MM.1S (cell line): ENCODE results near the gene FAM234A.

Source experiments
- DNase-seq: peaks from one replicate; pipeline ENCODE4 v3.0.0-alpha.2; 2015
- H2AFZ ChIP-seq: fragments of 300-600 bp; sonication (generic); 2 replicates; pipeline ENCODE4 v1.6.0; 2016; ENCODE audit warnings: antibody characterized with exemption, low read length
- H3F3A ChIP-seq: fragments of 300-600 bp; sonication (generic); 2 replicates; pipeline ENCODE4 v1.6.1; 2016; ENCODE audit warnings: mild to moderate bottlenecking, antibody characterized with exemption, low read length, moderate library complexity, mixed read lengths; ENCODE audit not compliant: insufficient read depth
- H3K27ac ChIP-seq: fragments of 300-600 bp; sonication (generic); 2 replicates; pipeline ENCODE4 v1.5.1; 2016; ENCODE audit warnings: mild to moderate bottlenecking, low read length
- H3K27me3 ChIP-seq: fragments of 300-600 bp; sonication (generic); replicated peaks from 2 replicates; pipeline ENCODE4 v1.6.0; 2016; ENCODE audit warnings: low read length; ENCODE audit not compliant: insufficient read depth
- H3K36me3 ChIP-seq: fragments of 300-600 bp; sonication (generic); replicated peaks from 2 replicates; pipeline ENCODE4 v1.6.1; 2016; ENCODE audit warnings: mild to moderate bottlenecking, low read length, mixed read lengths; ENCODE audit not compliant: insufficient read depth
- H3K4me1 ChIP-seq: fragments of 300-600 bp; sonication (generic); 2 replicates; pipeline ENCODE4 v1.6.1; 2016; ENCODE audit warnings: low read length, mixed read lengths
- H3K4me2 ChIP-seq: fragments of 300-600 bp; sonication (generic); 2 replicates; pipeline ENCODE4 v1.6.0; 2016; ENCODE audit warnings: low read depth, low read length
- H3K4me3 ChIP-seq: fragments of 300-600 bp; sonication (generic); 2 replicates; pipeline ENCODE4 v1.5.1; 2016; ENCODE audit warnings: low read length, mixed read lengths
- H3K79me2 ChIP-seq: fragments of 300-600 bp; sonication (generic); 2 replicates; pipeline ENCODE4 v1.6.1; 2016; ENCODE audit warnings: mixed run types, low read length, mixed read lengths
- H3K9ac ChIP-seq: fragments of 300-600 bp; sonication (generic); 2 replicates; pipeline ENCODE4 v1.6.1; 2016; ENCODE audit warnings: low read length, mixed read lengths
- H3K9me2 ChIP-seq: fragments of 300-600 bp; sonication (generic); replicated peaks from 2 replicates; pipeline ENCODE4 v1.6.1; 2016; ENCODE audit warnings: mild to moderate bottlenecking, low read length, mixed read lengths; ENCODE audit not compliant: insufficient read depth
- H3K9me3 ChIP-seq: fragments of 300-600 bp; sonication (generic); replicated peaks from 2 replicates; pipeline ENCODE4 v1.6.1; 2016; ENCODE audit warnings: mild to moderate bottlenecking, low read length, mixed read lengths; ENCODE audit not compliant: insufficient read depth
- H4K20me1 ChIP-seq: fragments of 300-600 bp; sonication (generic); 2 replicates; pipeline ENCODE4 v1.6.1; 2016; ENCODE audit warnings: mild to moderate bottlenecking, low read length, moderate library complexity, mixed read lengths; ENCODE audit not compliant: insufficient read depth
- EZH2 ChIP-seq: fragments of 300-600 bp; sonication (generic); optimal IDR thresholded peaks from 2 replicates; pipeline ENCODE3; 2017; ENCODE audit warnings: low read depth, mild to moderate bottlenecking, antibody characterized with exemption, low read length, mixed read lengths
- EZH2phosphoT487 ChIP-seq: fragments of 300-600 bp; sonication (generic); IDR thresholded peaks from 2 replicates; pipeline ENCODE4 v1.6.1; 2018; ENCODE audit warnings: antibody characterized with exemption, low read length
- TF ChIP-seq, protein P1 (sequence below): fragments of 300-600 bp; sonication (generic); IDR thresholded peaks from 2 replicates; pipeline ENCODE4 v1.5.1; 2016; ENCODE audit warnings: antibody characterized with exemption, low read length, mixed read lengths

Gene FAM234A

DNA sequence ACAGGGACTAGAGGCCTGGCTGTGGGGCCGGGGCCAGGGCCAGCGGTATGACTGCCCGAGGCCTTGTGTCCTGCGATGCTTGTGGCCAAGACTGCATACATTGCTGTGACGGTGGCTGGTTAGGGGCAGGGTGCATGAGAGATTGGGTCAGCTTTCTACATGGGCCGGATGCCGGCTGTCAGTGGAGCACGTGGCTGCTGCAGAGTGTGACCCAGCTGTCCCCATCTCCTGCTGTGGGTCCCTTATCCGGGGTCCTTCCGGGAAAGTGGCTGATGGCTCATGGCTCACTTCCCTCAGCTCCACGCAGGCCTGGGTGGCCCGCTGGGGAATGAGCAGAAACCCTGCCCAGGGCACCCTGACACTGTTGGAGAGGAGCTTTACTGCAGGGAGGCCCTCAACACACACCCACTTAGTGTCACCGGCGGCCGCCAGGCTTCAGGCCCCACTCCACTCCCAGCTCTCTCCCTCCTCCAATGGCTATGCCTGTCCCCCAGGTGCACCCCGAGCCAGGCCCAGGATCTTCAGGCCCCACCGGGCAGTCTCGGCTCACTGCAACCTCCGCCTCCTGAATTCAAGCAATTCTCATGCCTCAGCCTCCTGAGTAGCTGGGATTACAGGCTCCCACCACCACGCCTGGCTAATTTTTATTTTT, 41.9 kb downstream of the FAM234A start:
- peaks cover 48% of the 10 kb centered on the region for H3K27me3 ChIP-seq
- H3K4me2 ChIP-seq, result no peak overlapping the region
- no peak overlapping the region for H3K9ac ChIP-seq
- H3K9me2 ChIP-seq, result no peaks in the 10 kb centered on the region
- H3F3A ChIP-seq, result no peaks in the 10 kb centered on the region
- no peak overlapping the region for H2AFZ ChIP-seq
- no peaks in the 10 kb centered on the region for H4K20me1 ChIP-seq
- H3K4me1 ChIP-seq, result no peaks in the 10 kb centered on the region
- TF ChIP-seq, protein P1, sequence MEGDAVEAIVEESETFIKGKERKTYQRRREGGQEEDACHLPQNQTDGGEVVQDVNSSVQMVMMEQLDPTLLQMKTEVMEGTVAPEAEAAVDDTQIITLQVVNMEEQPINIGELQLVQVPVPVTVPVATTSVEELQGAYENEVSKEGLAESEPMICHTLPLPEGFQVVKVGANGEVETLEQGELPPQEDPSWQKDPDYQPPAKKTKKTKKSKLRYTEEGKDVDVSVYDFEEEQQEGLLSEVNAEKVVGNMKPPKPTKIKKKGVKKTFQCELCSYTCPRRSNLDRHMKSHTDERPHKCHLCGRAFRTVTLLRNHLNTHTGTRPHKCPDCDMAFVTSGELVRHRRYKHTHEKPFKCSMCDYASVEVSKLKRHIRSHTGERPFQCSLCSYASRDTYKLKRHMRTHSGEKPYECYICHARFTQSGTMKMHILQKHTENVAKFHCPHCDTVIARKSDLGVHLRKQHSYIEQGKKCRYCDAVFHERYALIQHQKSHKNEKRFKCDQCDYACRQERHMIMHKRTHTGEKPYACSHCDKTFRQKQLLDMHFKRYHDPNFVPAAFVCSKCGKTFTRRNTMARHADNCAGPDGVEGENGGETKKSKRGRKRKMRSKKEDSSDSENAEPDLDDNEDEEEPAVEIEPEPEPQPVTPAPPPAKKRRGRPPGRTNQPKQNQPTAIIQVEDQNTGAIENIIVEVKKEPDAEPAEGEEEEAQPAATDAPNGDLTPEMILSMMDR, result no peak
- TF ChIP-seq EZH2phosphoT487, result no peak
- TF ChIP-seq EZH2, result no peak
- no peaks in the 10 kb centered on the region for H3K79me2 ChIP-seq
- H3K4me3 ChIP-seq, result no peak overlapping the region
- no peaks in the 10 kb centered on the region for H3K36me3 ChIP-seq
- DNase-seq, result no peak
- no peak overlapping the region for H3K27ac ChIP-seq
- H3K9me3 ChIP-seq, result no peaks in the 10 kb centered on the region

DNA sequence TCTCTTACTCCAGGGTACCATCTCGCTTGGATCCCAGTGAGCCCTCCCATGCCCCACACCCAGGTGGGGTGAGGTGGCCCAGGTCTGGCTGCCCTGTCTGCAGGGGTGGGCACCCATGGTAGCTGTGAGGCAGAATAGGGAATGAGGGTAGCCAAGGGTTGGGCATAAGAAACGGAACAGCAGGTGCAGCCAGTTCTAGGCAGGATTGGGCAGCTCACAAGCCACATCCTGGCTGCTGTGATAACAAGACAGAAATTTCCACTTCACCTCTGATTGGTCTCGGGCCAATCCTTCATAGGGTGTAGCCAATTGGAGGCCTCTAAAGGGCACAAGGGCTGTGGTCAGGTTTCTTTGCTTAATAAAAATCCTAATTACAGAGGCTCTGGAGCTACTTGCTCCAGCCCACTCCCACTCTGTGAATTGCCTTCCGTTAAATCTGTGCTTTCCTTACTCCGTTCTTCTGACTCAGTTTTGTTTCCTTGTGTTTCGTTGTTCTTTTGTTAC, 44.3 kb downstream of the FAM234A start:
- H2AFZ ChIP-seq, result no peak overlapping the region
- H3F3A ChIP-seq, result no peaks in the 10 kb centered on the region
- no peaks in the 10 kb centered on the region for H3K4me1 ChIP-seq
- H3K27ac ChIP-seq, result no peak overlapping the region
- H3K27me3 ChIP-seq, result peaks cover 36% of the 10 kb centered on the region
- H3K9me3 ChIP-seq, result no peaks in the 10 kb centered on the region
- TF ChIP-seq EZH2 (no peak), EZH2phosphoT487 (no peak)
- TF ChIP-seq, protein P1, result no peak
- no peak for DNase-seq
- H3K4me3 ChIP-seq, result no peak overlapping the region
- H3K36me3 ChIP-seq, result no peaks in the 10 kb centered on the region
- H3K9me2 ChIP-seq, result no peaks in the 10 kb centered on the region
- no peaks in the 10 kb centered on the region for H4K20me1 ChIP-seq
- H3K4me2 ChIP-seq, result no peak overlapping the region
- no peaks in the 10 kb centered on the region for H3K79me2 ChIP-seq
- H3K9ac ChIP-seq, result no peak overlapping the region

DNA sequence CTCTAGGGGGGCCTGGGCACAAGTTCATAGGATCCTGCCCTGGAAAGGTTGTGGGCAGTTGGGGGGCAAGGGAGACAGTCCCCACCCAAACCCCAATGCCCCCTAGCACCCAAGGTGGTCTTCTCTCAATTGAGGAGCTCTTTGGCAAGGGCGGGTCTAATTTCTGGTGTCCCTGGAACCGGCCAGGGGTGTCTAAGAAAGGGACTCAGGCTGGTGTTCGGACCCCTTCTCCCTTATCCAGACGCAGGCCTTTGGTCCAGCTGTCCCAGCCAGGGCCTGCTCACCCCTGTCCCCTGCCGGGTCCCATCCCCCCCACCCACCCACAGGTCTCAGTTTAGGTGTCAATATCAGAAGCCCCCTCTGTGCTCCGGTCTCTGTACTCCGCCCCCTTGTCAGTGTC, 44.9 kb downstream of the FAM234A start:
- H4K20me1 ChIP-seq, result no peaks in the 10 kb centered on the region
- H3K4me1 ChIP-seq, result no peaks in the 10 kb centered on the region
- H3K79me2 ChIP-seq, result no peaks in the 10 kb centered on the region
- H3K9me2 ChIP-seq, result no peaks in the 10 kb centered on the region
- H2AFZ ChIP-seq, result no peak overlapping the region
- H3K27me3 ChIP-seq, result peaks cover 30% of the 10 kb centered on the region
- no peak for TF ChIP-seq EZH2
- TF ChIP-seq EZH2phosphoT487, result no peak
- TF ChIP-seq, protein P1, result no peak
- no peak overlapping the region for H3K4me2 ChIP-seq
- no peak for DNase-seq
- no peaks in the 10 kb centered on the region for H3K9me3 ChIP-seq
- H3K9ac ChIP-seq, result no peak overlapping the region
- H3K27ac ChIP-seq, result no peak overlapping the region
- no peaks in the 10 kb centered on the region for H3F3A ChIP-seq
- H3K4me3 ChIP-seq, result no peak overlapping the region
- no peaks in the 10 kb centered on the region for H3K36me3 ChIP-seq
